Measurements from ENCODE around the gene ZFAND6. TPM values are rescaled to one million over a fixed set of nuclear protein-coding genes. Genes with fewer than 3 reads are reported as not detected.

Gene ZFAND6
- total and polyA plus RNA-seq, 5 donors: 64.4 to 84.6 (median 71.9) TPM

DNA sequence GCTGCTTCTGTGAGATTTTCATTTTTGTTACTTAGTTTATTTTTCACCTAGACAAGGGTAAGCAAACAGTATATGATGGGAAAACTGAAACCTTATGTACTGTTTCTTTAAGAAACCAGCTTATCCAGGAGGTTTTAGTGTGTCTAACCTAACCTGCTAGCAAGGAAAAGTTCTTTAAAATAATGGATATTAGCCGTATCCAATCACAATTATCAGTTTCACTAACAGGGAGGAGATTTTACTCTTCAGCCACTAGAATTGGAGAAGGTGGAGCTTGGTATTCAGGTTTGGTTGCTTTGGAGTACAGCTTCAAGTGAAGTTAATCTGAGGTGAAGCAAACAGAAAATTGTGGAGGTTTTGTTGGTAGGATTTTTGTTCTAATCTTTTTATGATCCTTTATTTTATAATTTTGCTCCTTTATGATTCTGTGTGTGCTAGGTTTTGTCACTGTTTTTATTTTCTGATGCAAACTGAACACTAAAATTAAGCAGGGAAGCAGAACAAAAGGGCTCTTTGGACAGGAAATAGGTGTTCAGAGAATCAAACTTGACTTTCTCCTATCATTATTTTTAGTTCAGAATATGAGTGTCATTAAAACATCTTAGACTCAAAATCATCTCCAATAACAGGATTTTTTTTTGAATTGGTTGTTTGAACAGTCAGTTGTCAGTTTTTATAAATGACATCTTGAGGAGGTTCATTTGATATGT lies 13.0 kb downstream of the ZFAND6 start:
- WGBS: 1% methylated on average over 1 of the region's 1 CpG
- Histone ChIP-seq H3K27me3 (ENCODE audit: control insufficient read depth, insufficient read depth) (no peaks in the 10 kb centered on the region), H3K9me3 (ENCODE audit: control insufficient read depth, low read length) (no peaks in the 10 kb centered on the region), H3K27ac (ENCODE audit: low read length) (no peak overlapping the region), H3K4me3 (ENCODE audit: low read length) (peak overlapping the region; percentile 92), H3K4me1 (ENCODE audit: control insufficient read depth, insufficient read depth, low read length) (no peaks in the 10 kb centered on the region)
- intact Hi-C loops (cut with DNase I): no loop called here
- DNase-seq (no peak), ATAC-seq (peak; percentile 97 to 98)

DNA sequence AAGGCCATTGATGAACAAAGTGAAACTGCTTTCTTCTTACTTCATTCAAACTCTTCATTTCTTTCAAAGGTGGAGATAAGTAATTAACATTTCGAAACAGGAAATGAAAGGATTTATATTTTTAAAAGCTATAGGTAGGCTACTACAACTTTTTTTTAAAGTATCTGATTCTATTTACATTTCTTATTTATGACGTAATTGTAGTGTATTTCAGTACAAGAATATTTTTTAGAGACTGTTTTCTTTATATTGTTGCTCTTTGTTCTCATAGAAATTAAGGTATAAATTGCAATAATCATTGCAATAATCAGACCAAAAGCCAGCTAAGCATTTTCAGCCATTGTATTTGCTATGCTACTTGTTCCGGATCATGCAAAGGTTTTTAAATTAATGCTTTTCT lies 13.7 kb downstream of the ZFAND6 start:
- intact Hi-C loops (cut with DNase I): no loop called here
- H3K27me3 ChIP-seq (ENCODE audit: control insufficient read depth, insufficient read depth): no peaks in the 10 kb centered on the region
- no peaks in the 10 kb centered on the region for H3K4me1 ChIP-seq (ENCODE audit: control insufficient read depth, insufficient read depth, low read length)
- no peak overlapping the region for H3K4me3 ChIP-seq (ENCODE audit: low read length)
- ATAC-seq (no peak), DNase-seq (no peak)
- no peak overlapping the region for H3K27ac ChIP-seq (ENCODE audit: low read length)
- WGBS: 39% methylated on average over 3 of the region's 3 CpGs
- no peaks in the 10 kb centered on the region for H3K9me3 ChIP-seq (ENCODE audit: control insufficient read depth, low read length)

DNA sequence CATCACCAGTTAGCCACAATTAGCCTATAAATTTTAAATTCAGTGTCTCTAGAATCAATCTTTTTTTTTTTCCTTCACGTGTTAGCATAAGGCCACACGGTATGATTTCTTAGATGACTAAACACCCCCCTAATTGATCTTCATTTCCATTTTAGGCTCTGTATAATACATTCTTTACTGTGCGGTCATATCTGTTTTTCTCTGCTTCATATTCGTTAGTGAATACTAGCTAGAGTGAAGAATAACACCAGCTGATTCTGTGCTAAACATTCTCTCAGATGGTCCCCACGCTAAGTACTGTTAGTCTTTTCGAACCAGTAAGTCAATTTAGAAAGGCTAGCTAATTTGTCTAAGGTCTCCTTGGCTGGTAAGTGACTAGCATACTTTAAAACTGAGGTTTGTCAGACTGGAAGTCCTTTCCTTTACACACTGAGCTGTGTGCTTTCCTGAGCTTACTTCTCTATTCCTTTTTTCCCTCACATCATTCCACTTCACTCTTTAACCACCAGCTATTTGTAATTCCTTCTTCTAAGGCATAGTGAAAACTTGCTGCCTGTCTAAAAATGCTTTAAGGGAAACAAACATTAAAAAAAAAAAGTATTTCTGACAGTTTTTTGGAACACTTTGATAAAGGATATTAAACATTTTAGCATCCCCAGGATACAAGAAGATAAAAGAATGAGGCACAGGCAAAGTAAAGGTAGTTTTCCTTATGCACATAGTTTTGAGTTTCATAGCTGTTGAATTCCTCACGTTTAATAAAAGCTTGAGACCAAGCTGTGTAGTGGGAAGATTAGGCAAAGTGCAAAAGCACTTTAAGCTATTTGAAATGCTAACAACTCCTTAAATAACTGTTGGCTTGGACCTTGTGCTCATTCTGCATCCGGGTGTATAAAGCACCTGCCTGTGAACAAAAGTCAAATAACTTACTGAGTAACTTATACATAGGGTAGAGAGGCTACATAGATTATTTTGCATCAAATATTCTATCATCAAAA lies 17.1 kb downstream of the ZFAND6 start:
- H3K4me3 ChIP-seq (ENCODE audit: low read length): no peak overlapping the region
- intact Hi-C loops (cut with DNase I): no loop called here
- no peak for DNase-seq
- no peaks in the 10 kb centered on the region for H3K9me3 ChIP-seq (ENCODE audit: control insufficient read depth, low read length)
- WGBS: 51% methylated on average over 8 of the region's 8 CpGs
- no peaks in the 10 kb centered on the region for H3K4me1 ChIP-seq (ENCODE audit: control insufficient read depth, insufficient read depth, low read length)
- no peaks in the 10 kb centered on the region for H3K27me3 ChIP-seq (ENCODE audit: control insufficient read depth, insufficient read depth)
- ATAC-seq: no peak
- H3K27ac ChIP-seq (ENCODE audit: low read length): no peak overlapping the region

DNA sequence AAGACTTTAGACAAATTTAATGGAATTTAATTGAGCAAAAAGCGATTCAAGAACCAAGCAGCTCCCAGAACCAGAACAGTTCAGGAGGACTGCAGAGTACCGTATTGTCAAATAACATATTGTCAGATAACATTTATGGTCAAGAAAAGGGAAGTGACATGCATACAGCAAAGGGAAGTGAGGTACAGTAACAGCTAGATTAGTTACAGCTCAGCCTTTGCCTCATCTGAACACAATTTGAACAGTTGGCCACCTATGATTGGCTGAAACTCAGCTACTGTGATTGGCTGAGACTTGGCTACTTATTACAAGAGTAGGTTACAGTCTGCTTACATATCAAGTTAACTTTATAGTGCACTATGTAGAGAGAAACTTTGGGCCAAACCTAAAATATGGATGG lies 21.9 kb downstream of the ZFAND6 start:
- no peak for DNase-seq
- peaks cover 2% of the 10 kb centered on the region for H3K4me1 ChIP-seq (ENCODE audit: control insufficient read depth, insufficient read depth, low read length)
- intact Hi-C loops (cut with DNase I): no loop called here
- no peak overlapping the region for H3K4me3 ChIP-seq (ENCODE audit: low read length)
- WGBS: 89% methylated on average over 2 of the region's 2 CpGs
- ATAC-seq: no peak
- no peaks in the 10 kb centered on the region for H3K9me3 ChIP-seq (ENCODE audit: control insufficient read depth, low read length)
- no peaks in the 10 kb centered on the region for H3K27me3 ChIP-seq (ENCODE audit: control insufficient read depth, insufficient read depth)
- H3K27ac ChIP-seq (ENCODE audit: low read length): no peak overlapping the region

DNA sequence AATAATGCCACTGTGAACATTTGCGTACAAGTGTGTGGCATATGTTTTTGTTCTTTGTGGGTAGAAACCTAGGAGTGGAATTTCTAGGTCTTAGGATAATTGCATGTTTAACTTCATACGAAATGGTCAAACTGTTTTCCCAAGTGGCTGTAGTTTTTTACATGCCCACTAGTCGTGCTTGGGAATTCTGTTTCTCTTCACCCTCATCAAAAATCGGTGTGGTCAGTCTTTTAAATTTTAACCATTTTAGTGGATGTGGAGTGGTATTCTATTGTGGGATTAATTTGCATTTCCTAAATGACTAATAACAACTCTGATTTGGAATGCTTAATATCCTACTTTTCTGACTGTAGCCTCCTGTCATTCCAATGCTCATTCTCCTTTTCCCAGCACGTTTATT lies 27.6 kb downstream of the ZFAND6 start:
- H3K27ac ChIP-seq (ENCODE audit: low read length): no peak overlapping the region
- peaks cover 2% of the 10 kb centered on the region for H3K4me1 ChIP-seq (ENCODE audit: control insufficient read depth, insufficient read depth, low read length)
- intact Hi-C loops (cut with DNase I): no loop called here
- H3K9me3 ChIP-seq (ENCODE audit: control insufficient read depth, low read length): no peaks in the 10 kb centered on the region
- no peak for DNase-seq
- 48% methylated on average over 5 of the region's 5 CpGs for WGBS
- no peak overlapping the region for H3K4me3 ChIP-seq (ENCODE audit: low read length)
- ATAC-seq: no peak
- H3K27me3 ChIP-seq (ENCODE audit: control insufficient read depth, insufficient read depth): no peaks in the 10 kb centered on the region

DNA sequence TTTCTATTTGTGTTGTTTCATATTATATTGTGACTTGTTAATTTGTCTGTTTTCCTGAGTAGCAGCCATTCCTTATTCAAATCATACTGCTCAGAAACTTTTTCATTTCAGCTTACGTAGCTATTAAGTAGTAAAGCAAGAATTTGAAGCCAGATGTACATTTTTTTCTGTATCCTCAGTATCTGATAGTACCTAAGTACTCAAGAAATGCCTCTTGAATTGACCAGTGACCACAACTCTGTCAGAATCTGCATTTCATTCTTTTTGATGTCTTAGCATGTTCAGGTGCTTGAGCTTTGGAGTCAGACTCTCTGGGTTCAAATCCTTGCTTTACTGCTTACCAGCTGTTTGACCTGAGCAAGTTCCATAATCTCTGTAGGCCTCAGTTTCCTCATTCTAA lies 30.6 kb downstream of the ZFAND6 start:
- ATAC-seq: no peak
- DNase-seq: no peak
- Histone ChIP-seq H3K4me3 (ENCODE audit: low read length) (no peak overlapping the region), H3K27me3 (ENCODE audit: control insufficient read depth, insufficient read depth) (no peaks in the 10 kb centered on the region), H3K4me1 (ENCODE audit: control insufficient read depth, insufficient read depth, low read length) (peaks cover 2% of the 10 kb centered on the region), H3K27ac (ENCODE audit: low read length) (no peak overlapping the region), H3K9me3 (ENCODE audit: control insufficient read depth, low read length) (no peaks in the 10 kb centered on the region)
- intact Hi-C loops (cut with DNase I): no loop called here
- 97% methylated on average over 1 of the region's 1 CpG for WGBS

DNA sequence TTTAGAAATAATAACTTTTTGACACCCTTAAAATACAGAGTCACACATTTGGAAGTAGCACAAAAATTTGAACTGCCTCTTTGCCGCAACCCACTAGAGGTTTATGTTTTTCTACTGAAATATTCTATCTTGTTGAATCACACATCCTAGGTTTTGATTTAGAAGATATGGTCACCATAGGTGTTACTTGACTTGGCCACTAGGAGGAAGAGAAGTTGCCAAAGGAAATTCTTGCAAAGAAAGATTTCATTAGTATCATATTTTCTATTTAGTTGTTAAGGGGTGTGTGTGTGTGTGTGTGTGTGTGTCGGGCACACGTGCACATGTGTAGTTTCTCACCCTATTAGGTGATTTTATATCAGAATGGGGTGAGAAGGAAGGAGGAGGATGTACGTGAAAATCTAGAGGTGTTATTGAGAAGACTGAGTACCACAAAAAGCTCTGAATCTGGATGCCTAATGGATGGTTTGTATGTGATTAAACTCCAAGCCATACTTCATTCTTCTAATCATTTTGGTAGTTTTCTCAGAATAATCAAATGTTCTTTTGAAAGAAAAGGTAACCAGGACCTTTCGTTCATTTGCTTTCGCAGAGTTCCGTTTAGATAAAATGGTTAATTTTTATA lies 31.5 kb downstream of the ZFAND6 start:
- DNase-seq (no peak), ATAC-seq (no peak)
- intact Hi-C loops (cut with DNase I): no loop called here
- H3K4me1 ChIP-seq (ENCODE audit: control insufficient read depth, insufficient read depth, low read length): peaks cover 2% of the 10 kb centered on the region
- no peak overlapping the region for H3K4me3 ChIP-seq (ENCODE audit: low read length)
- no peaks in the 10 kb centered on the region for H3K27me3 ChIP-seq (ENCODE audit: control insufficient read depth, insufficient read depth)
- 91% methylated on average over 7 of the region's 7 CpGs for WGBS
- no peak overlapping the region for H3K27ac ChIP-seq (ENCODE audit: low read length)
- no peaks in the 10 kb centered on the region for H3K9me3 ChIP-seq (ENCODE audit: control insufficient read depth, low read length)

DNA sequence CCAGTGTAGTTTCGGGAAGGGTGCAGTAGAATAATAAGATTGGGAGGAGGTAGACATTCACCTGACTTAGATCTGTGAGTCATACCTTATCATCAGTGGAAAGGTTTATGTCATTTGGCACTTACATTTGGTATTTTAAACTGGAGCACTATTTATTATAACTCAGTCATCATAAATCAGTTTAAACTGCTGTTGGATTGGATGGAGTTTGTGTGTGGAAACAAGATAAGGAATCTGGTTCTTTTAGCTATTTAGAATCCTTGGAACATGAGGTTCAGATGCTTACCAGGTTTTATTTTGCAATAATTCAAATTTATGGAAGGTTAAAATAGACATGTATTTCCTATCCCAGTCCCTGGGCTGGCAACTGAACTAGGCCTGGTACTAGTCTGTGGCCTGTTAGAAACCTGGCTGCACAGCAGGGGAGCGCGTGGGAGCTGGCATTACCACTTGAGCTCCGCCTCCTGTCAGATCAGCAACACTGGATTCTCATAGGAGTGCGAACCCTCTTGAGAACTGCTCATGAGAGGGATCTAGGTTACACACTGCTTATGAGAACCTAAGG lies 34.5 kb downstream of the ZFAND6 start:
- DNase-seq (peak in 2 of 3 donors; percentile 30 to 62), ATAC-seq (peak; percentile 77 to 88)
- 66% methylated on average over 5 of the region's 5 CpGs for WGBS
- Histone ChIP-seq H3K4me3 (ENCODE audit: low read length) (no peak overlapping the region), H3K9me3 (ENCODE audit: control insufficient read depth, low read length) (no peaks in the 10 kb centered on the region), H3K27me3 (ENCODE audit: control insufficient read depth, insufficient read depth) (no peaks in the 10 kb centered on the region), H3K27ac (ENCODE audit: low read length) (no peak overlapping the region), H3K4me1 (ENCODE audit: control insufficient read depth, insufficient read depth, low read length) (peaks cover 2% of the 10 kb centered on the region)
- intact Hi-C loops (cut with DNase I): no loop called here

DNA sequence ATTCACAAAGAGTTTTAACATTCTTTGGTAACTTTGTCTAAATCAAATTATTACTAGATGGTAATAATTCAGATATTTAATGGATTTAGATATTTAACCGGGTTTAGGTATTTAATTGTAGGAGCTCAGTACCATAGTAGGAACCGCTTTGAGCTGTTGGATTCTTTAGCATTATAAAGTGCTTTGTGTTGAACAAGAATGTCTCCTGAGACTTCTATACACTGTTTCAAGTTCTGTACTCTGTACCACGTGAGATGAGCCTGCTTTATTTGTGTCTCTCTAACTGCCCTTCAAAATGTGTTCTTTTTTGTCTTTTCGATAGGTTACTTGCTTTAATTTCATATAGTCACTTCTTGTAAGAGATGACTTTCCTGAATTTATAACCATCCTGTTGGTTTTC lies 36.0 kb downstream of the ZFAND6 start:
- H3K4me1 ChIP-seq (ENCODE audit: control insufficient read depth, insufficient read depth, low read length): peaks cover 2% of the 10 kb centered on the region
- ATAC-seq: no peak
- no peaks in the 10 kb centered on the region for H3K9me3 ChIP-seq (ENCODE audit: control insufficient read depth, low read length)
- H3K27me3 ChIP-seq (ENCODE audit: control insufficient read depth, insufficient read depth): no peaks in the 10 kb centered on the region
- intact Hi-C loops (cut with DNase I): no loop called here
- 84% methylated on average over 4 of the region's 4 CpGs for WGBS
- no peak overlapping the region for H3K27ac ChIP-seq (ENCODE audit: low read length)
- DNase-seq: no peak
- no peak overlapping the region for H3K4me3 ChIP-seq (ENCODE audit: low read length)

DNA sequence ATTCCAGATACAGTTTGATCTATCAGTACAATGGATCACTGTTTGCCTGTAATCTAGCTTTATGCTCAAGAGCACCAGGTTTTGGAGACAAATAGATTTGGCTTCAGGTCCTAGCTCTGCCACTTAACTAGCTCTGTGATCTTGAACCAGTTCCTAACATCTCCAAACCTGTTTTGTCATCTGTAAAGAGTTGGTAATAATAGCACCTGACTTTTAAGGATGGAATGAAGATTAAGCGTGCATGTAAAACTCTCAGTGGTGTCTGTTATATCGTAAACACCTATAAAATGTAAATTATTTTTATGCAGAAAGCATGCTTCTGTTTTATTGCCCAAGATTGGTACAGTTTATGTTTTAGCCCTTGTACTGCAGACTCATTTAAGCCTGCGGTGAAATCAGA lies 36.5 kb downstream of the ZFAND6 start:
- H3K27me3 ChIP-seq (ENCODE audit: control insufficient read depth, insufficient read depth): no peaks in the 10 kb centered on the region
- 79% methylated on average over 3 of the region's 3 CpGs for WGBS
- no peak overlapping the region for H3K27ac ChIP-seq (ENCODE audit: low read length)
- no peaks in the 10 kb centered on the region for H3K9me3 ChIP-seq (ENCODE audit: control insufficient read depth, low read length)
- H3K4me3 ChIP-seq (ENCODE audit: low read length): no peak overlapping the region
- ATAC-seq (no peak), DNase-seq (no peak)
- peaks cover 2% of the 10 kb centered on the region for H3K4me1 ChIP-seq (ENCODE audit: control insufficient read depth, insufficient read depth, low read length)
- intact Hi-C loops (cut with DNase I): no loop called here

DNA sequence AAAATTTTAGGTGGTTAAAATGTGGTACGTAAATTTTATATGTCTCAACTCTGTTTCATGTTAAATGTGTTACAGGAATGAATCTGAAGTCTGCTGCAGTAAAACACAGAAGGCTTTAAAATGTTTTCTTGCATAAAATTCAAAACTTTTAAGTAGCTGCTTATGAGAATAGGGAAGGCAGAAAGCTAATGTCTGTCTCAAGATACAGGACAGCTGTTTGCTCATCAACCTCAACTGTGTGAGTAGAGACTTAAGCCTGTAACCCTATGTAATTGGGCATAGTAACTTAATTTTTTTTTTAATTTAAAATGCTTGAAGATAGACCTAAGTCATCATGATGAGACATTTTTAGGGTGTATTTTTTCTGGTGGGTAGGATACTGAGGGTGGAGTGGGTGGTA lies 38.9 kb downstream of the ZFAND6 start:
- no peaks in the 10 kb centered on the region for H3K9me3 ChIP-seq (ENCODE audit: control insufficient read depth, low read length)
- ATAC-seq: no peak
- no peak overlapping the region for H3K4me3 ChIP-seq (ENCODE audit: low read length)
- no peaks in the 10 kb centered on the region for H3K27me3 ChIP-seq (ENCODE audit: control insufficient read depth, insufficient read depth)
- intact Hi-C loops (cut with DNase I): no loop called here
- no peak for DNase-seq
- peaks cover 2% of the 10 kb centered on the region for H3K4me1 ChIP-seq (ENCODE audit: control insufficient read depth, insufficient read depth, low read length)
- WGBS: 99% methylated on average over 1 of the region's 1 CpG
- no peak overlapping the region for H3K27ac ChIP-seq (ENCODE audit: low read length)
